ENCODE data around the gene OLA1.

GRCh38 chr2:174202188-174202587 is 46.1 kb downstream of the OLA1 start:
- TF ChIP-seq POLR2A (IDR thresholded peaks at IDR 0.05) (no peak), CTCF (IDR thresholded peaks at IDR 0.05) (no peak)

Data from esophagus squamous epithelium (tissue), 4 donors.